GM12892 (cell line): ENCODE results near the gene NAE1.

Experiments
- POLR2A ChIP-seq: IDR thresholded peaks from 2 replicates; pipeline ENCODE4 v1.6.1; 2011; ENCODE audit warnings: low read depth, low read length, control low read depth
- POLR2AphosphoS5 ChIP-seq: IDR thresholded peaks from 2 replicates; pipeline ENCODE4 v1.6.1; 2011; ENCODE audit warnings: low read depth, low read length, control low read depth
- TAF1 ChIP-seq: IDR thresholded peaks from 2 replicates; pipeline ENCODE4 v1.6.1; 2011; ENCODE audit warnings: low read depth, mild to moderate bottlenecking, control low read depth, low read length, borderline replicate concordance

- TF ChIP-seq POLR2A (no peak), POLR2AphosphoS5 (no peak), TAF1 (no peak)
These were observed 29.9 kb downstream of the NAE1 start for GRCh38 chr16:66800856-66801255.
